Body of pancreas (tissue), 4 donors: Measurements from ENCODE around the gene PHTF1.

Source experiments
- POLR2A ChIP-seq, 3 donors: fragments of 450-650 bp; IDR thresholded peaks; one replicate each; pipeline ENCODE4 v1.6.1; 2016; ENCODE audit warnings: antibody characterized with exemption in 3 of 3, mild to moderate bottlenecking in 2 of 3
- TF ChIP-seq, protein P1 (sequence below), 7 experiments: fragments of 450-650 bp in 4 of 7; fragments of 200-600 bp in 3 of 7; sonication (generic) in 3 of 7; IDR thresholded peaks; one replicate each; pipeline ENCODE4 v1.5.1; 2016 to 2019; ENCODE audit warnings: antibody characterized with exemption in 7 of 7

DNA sequence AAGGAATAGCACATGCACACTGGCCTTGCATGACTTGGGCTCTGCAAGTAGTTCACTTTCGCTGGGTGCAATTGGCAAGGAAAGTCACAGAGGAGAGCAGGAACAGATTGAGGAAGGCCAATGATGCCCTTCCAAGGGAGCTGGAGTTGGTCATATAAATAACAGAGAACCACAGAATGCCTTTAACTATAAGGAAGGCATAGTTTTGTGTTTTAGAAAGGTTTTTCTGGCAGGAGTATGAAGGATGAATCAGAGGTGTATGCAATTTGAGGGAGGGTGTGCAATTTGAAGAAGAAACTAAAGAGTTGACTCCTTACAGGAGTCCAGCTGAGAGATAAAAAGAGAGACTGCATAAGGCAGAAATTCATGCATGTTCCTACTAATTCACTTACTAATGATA lies 112.1 kb downstream of the PHTF1 start:
- TF ChIP-seq POLR2A (IDR thresholded peaks at IDR 0.05), result no peak
- TF ChIP-seq, protein P1, sequence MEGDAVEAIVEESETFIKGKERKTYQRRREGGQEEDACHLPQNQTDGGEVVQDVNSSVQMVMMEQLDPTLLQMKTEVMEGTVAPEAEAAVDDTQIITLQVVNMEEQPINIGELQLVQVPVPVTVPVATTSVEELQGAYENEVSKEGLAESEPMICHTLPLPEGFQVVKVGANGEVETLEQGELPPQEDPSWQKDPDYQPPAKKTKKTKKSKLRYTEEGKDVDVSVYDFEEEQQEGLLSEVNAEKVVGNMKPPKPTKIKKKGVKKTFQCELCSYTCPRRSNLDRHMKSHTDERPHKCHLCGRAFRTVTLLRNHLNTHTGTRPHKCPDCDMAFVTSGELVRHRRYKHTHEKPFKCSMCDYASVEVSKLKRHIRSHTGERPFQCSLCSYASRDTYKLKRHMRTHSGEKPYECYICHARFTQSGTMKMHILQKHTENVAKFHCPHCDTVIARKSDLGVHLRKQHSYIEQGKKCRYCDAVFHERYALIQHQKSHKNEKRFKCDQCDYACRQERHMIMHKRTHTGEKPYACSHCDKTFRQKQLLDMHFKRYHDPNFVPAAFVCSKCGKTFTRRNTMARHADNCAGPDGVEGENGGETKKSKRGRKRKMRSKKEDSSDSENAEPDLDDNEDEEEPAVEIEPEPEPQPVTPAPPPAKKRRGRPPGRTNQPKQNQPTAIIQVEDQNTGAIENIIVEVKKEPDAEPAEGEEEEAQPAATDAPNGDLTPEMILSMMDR (IDR thresholded peaks at IDR 0.05), result no peak
